ENCODE results near the gene PITPNM2. TPM values are rescaled to one million over a fixed set of nuclear protein-coding genes. Genes with fewer than 3 reads are reported as not detected.
A peak's percentile ranks its signal among the peaks of the same experiment; 100 is the strongest.

The PITPNM2 gene
- total and polyA plus RNA-seq, 12 donors: 5.6 to 32.7 (median 18.4) TPM

DNA sequence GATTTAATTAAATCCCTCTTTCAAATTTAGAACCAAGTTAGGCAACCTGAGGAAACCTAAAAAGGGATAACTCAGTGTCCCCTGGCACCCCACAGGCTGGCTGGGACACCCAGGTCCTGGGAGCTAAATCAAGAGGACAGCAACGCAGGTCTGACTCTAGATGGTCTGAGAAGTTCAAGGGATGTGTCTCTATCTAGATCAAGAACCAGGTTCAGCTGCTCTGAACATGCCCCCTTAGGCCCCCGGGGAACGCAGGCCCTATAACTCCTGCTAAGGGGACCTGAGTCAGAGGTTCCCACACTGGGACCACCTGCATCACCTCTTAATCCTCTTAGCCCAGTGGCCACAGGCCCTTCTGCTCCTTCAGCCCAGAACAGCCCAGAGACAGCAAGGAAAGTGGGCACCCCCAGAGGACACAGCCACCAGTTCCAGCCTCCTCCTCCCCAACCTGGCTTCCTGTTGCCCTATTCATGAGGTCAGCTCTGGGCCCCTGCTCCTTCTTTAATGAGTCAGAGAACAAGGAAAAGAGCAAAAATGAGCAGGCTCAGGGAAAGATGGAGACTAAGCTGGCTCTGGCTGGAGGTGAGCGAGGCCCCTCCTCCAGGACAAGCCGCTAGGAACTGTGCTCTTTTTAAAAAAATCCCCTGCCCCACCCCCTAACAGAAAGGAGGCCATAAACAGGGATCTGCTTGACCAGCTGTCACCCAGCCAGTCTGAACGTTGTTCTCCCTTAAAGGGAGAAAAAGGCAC lies 10.8 kb downstream of the PITPNM2 start:
- no peaks in the 10 kb centered on the region for H3K27me3 ChIP-seq
- 56 to 64% methylated on average over 6 of the region's 6 CpGs for WGBS, 2 donors
- peaks cover 25 to 54% (median 46%) of the 10 kb centered on the region in 9 donors for H3K4me1 ChIP-seq
- TF ChIP-seq, protein P1, sequence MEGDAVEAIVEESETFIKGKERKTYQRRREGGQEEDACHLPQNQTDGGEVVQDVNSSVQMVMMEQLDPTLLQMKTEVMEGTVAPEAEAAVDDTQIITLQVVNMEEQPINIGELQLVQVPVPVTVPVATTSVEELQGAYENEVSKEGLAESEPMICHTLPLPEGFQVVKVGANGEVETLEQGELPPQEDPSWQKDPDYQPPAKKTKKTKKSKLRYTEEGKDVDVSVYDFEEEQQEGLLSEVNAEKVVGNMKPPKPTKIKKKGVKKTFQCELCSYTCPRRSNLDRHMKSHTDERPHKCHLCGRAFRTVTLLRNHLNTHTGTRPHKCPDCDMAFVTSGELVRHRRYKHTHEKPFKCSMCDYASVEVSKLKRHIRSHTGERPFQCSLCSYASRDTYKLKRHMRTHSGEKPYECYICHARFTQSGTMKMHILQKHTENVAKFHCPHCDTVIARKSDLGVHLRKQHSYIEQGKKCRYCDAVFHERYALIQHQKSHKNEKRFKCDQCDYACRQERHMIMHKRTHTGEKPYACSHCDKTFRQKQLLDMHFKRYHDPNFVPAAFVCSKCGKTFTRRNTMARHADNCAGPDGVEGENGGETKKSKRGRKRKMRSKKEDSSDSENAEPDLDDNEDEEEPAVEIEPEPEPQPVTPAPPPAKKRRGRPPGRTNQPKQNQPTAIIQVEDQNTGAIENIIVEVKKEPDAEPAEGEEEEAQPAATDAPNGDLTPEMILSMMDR (IDR thresholded peaks at IDR 0.05): no peak
- DNase-seq (no peak), ATAC-seq (peak in 4 of 8 donors; percentile 17 to 55 (median 28))
- intact Hi-C loops (cut with DNase I): loop anchor here in 7 of 10 donors (5.0 to 10.0 kb wide), 5 partner anchors 33 to 155 kb away; partner anchors contain the start of gene ARL6IP4 (in 1 of the 7)
- H3K9me3 ChIP-seq: no peaks in the 10 kb centered on the region
- peak overlapping the region in 9 of 10 donors; percentile 27 to 89 (median 81) for H3K27ac ChIP-seq
- H3K36me3 ChIP-seq: peaks cover 0 to 6% (median 0%) of the 10 kb centered on the region in 9 donors
- no peak overlapping the region for H3K4me3 ChIP-seq

DNA sequence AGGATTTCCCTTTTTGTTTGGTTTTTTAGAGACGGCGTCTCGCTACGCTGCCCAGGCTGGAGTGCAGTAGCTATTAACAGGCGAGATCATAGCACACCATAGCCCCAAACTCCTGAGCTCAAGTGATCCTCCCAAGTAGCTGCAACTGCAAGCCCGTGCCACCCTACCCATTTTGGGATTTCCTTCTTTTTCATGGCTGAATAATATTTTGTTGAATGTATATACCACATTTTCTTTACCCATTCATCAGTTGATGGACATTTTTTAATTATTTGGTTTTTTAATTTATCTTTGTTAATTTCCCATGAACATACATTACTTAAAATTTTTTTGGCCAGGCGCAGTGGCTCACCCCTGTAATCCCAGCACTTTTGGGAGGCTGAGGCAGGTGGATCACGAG lies 15.2 kb downstream of the PITPNM2 start:
- Histone ChIP-seq H3K36me3 (peaks cover 0 to 6% (median 0%) of the 10 kb centered on the region in 9 donors), H3K4me3 (no peak overlapping the region), H3K27me3 (no peaks in the 10 kb centered on the region), H3K27ac (no peak overlapping the region), H3K9me3 (no peaks in the 10 kb centered on the region), H3K4me1 (peaks cover 9 to 35% (median 30%) of the 10 kb centered on the region in 9 donors)
- ATAC-seq: no peak
- TF ChIP-seq, protein P1 (IDR thresholded peaks at IDR 0.05): no peak
- DNase-seq: no peak
- WGBS, 2 donors: 74 to 99% methylated on average over 8 of the region's 8 CpGs
- intact Hi-C loops (cut with DNase I): no loop called here

DNA sequence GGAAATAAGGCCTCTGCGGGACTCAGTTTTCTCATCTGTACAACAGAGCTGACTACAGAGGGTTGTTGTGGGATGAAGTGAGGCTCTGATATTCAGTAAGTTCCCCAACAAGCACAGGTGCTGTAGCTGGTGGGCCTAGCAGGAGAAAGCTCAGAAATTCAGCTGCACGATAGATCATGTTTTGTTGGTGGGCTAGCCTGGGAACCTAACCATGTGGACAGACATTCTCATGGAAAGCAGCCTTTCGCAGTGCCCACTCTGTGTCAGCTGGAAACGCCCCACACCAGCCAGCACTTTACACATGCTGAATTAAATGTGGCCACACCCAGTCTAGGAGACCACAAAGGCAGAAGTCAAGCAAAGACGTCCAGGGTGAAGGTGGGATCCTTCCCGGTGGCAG lies 16.1 kb downstream of the PITPNM2 start:
- H3K27me3 ChIP-seq: no peaks in the 10 kb centered on the region
- H3K27ac ChIP-seq: no peak overlapping the region
- peaks cover under 1 to 33% (median 23%) of the 10 kb centered on the region in 9 donors for H3K4me1 ChIP-seq
- TF ChIP-seq, protein P1 (IDR thresholded peaks at IDR 0.05): no peak
- ATAC-seq (no peak), DNase-seq (no peak)
- peaks cover 0 to 6% (median 0%) of the 10 kb centered on the region in 9 donors for H3K36me3 ChIP-seq
- H3K4me3 ChIP-seq: no peak overlapping the region
- no peaks in the 10 kb centered on the region for H3K9me3 ChIP-seq
- intact Hi-C loops (cut with DNase I): no loop called here
- 95 to 96% methylated on average over 6 of the region's 6 CpGs for WGBS, 2 donors

DNA sequence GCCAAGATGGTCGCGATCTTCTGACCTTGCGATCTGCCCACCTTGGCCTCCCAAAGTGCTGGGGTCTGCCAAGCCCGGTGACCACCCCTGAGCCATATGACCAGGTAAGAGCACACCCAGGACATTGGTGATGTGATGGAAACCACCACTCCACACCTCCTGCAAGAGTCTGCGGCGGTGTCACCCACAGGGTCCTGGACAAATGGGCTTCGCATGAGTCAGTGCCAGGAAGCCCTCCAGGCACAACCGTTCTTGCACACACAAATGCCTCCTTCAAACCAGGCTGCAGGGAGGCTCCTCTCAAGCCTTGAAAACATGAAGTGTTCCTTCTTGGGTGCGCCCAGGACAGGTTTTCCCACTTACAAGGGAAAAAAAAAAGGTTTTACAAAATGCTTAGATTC lies 16.6 kb downstream of the PITPNM2 start:
- WGBS, 2 donors: 96% methylated on average over 9 of the region's 9 CpGs
- Histone ChIP-seq H3K4me1 (peaks cover 0 to 28% (median 18%) of the 10 kb centered on the region in 9 donors), H3K27ac (no peak overlapping the region), H3K9me3 (no peaks in the 10 kb centered on the region), H3K27me3 (no peaks in the 10 kb centered on the region), H3K36me3 (peaks cover 0 to 6% (median 0%) of the 10 kb centered on the region in 9 donors), H3K4me3 (no peak overlapping the region)
- no peak for ATAC-seq
- DNase-seq: no peak
- intact Hi-C loops (cut with DNase I): no loop called here
- TF ChIP-seq, protein P1 (IDR thresholded peaks at IDR 0.05): no peak
